Peyer's patch (tissue), 4 donors: ENCODE data around the gene PRDX1.
"Not testable (repeated sequence)": the region's sequence is repeated elsewhere in the genome, so short reads cannot be mapped to it uniquely, and the experiment has no call there.

Experiments
- CTCF ChIP-seq, 6 experiments: fragments of 450-650 bp in 4 of 6; fragments of 200-600 bp in 2 of 6; sonication (generic) in 1 of 6; IDR thresholded peaks; one replicate each; pipeline ENCODE4 v1.5.1; 2017 to 2019; ENCODE audit warnings: antibody characterized with exemption in 6 of 6, mild to moderate bottlenecking in 3 of 6, moderate library complexity in 1 of 6
- POLR2A ChIP-seq, 2 donors: fragments of 450-650 bp; IDR thresholded peaks; one replicate each; pipeline ENCODE4 v1.5.1; 2017; ENCODE audit warnings: antibody characterized with exemption in 2 of 2, mild to moderate bottlenecking in 2 of 2, moderate library complexity in 2 of 2

DNA sequence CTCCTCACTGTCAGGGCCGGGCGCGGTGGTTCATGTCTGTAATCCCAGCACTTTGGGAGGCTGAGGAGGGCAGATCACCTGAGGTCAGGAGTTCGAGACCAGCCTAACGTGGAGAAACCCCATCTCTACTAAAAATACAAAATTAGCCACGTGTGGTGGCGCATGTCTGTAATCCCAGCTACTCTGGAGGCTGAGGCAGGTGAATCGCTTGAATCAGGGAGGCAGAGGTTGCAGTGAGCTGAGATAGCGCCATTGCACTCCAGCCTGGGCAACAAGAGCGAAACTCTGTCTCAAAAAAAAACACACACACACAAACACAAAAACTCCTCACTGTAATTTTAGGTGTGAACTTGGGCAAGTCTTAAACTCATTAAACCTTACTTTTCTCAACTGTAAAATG is 2.3 kb upstream of the PRDX1 start:
- not testable (repeated sequence) for TF ChIP-seq POLR2A, CTCF (IDR thresholded peaks at IDR 0.05)
